Breast epithelium (tissue), 3 donors: ENCODE results near the gene GNL3.
"Not testable (repeated sequence)": the region's sequence is repeated elsewhere in the genome, so short reads cannot be mapped to it uniquely, and the experiment has no call there.

Experiments
- CTCF ChIP-seq, 3 donors: fragments of 450-650 bp; IDR thresholded peaks; one replicate each; pipeline ENCODE4 v1.5.1; 2016 to 2017; ENCODE audit warnings: antibody characterized with exemption in 3 of 3, mild to moderate bottlenecking in 3 of 3, moderate library complexity in 3 of 3
- POLR2A ChIP-seq: fragments of 450-650 bp; IDR thresholded peaks from one replicate; pipeline ENCODE4 v1.6.1; 2016; ENCODE audit warnings: antibody characterized with exemption, mild to moderate bottlenecking, moderate library complexity

- TF ChIP-seq CTCF (IDR thresholded peaks at IDR 0.05); POLR2A: not testable (repeated sequence)
Observed at GRCh38 chr3:52676201-52676600, 9.6 kb upstream of the GNL3 start.
